SK-N-SH (cell line): ENCODE results near the gene PAN3.

Source experiments
- CTCF ChIP-seq: fragments of 200-600 bp; sonication (generic); IDR thresholded peaks from 2 replicates; pipeline ENCODE4 v1.6.1; 2017; ENCODE audit warnings: antibody characterized with exemption, mild to moderate bottlenecking, moderate library complexity
- ELF1 ChIP-seq: IDR thresholded peaks from 2 replicates; pipeline ENCODE4 v1.4.0; 2012
- EZH2phosphoT487 ChIP-seq: fragments of 200-600 bp; sonication (generic); IDR thresholded peaks from 2 replicates; pipeline ENCODE4 v1.6.1; 2017; ENCODE audit warnings: low read depth, mixed run types, mild to moderate bottlenecking, antibody characterized with exemption, moderate library complexity, borderline replicate concordance
- POLR2AphosphoS5 ChIP-seq: IDR thresholded peaks from 2 replicates; pipeline ENCODE4 v1.6.1; 2012; ENCODE audit warnings: low read depth, low read length
- RAD21 ChIP-seq: IDR thresholded peaks from 2 replicates; pipeline ENCODE4 v1.6.1; 2012; ENCODE audit warnings: mild to moderate bottlenecking, low read length

DNA sequence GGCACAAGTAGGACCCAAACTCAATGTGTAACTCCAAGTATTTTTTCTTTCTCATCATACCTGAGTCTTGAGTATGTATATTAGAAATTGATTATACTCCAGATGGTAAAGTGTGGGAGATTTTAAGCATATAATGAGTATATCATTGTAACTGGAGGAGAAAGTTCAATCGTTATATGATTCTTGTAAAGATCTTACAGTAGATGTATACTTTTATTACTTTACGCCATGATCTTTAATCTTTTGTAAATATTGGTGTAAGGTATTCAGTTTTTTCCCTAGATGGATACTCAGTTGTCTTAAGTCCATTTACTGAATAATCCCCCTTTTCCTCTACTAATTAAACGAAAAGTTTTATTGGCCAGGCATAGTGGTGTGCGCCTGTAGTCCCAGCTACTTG is 25.2 kb downstream of the PAN3 start:
- TF ChIP-seq CTCF (no peak), POLR2AphosphoS5 (no peak), ELF1 (no peak), EZH2phosphoT487 (no peak), RAD21 (no peak)
